Measurements from ENCODE around the gene LAMP2. TPM values are rescaled to one million over a fixed set of nuclear protein-coding genes. Genes with fewer than 3 reads are reported as not detected.

Gene LAMP2
- total RNA-seq, 1 donor from 2014 or later = 59.6 TPM

- no peak for DNase-seq (ENCODE audit: low read depth)
- H3K4me3 ChIP-seq (ENCODE audit: low read depth, low read length) = no peak overlapping the region
- TF ChIP-seq CTCF (conservative IDR thresholded peaks at IDR 0.05; ENCODE audit: low read depth, low read length) = no peak
Measured at GRCh38 chrX:120439921-120440320, 29.2 kb downstream of the LAMP2 start.

GRCh38 chrX:120429776-120430540, 39.1 kb downstream of the LAMP2 start:
- H3K4me3 ChIP-seq (ENCODE audit: low read depth, low read length) = no peak overlapping the region
- no peak for DNase-seq (ENCODE audit: low read depth)
- TF ChIP-seq CTCF (conservative IDR thresholded peaks at IDR 0.05; ENCODE audit: low read depth, low read length) = no peak

GRCh38 chrX:120428309-120428708, 40.8 kb downstream of the LAMP2 start:
- H3K4me3 ChIP-seq (ENCODE audit: low read depth, low read length) = no peak overlapping the region
- no peak for DNase-seq (ENCODE audit: low read depth)
- no peak for TF ChIP-seq CTCF (conservative IDR thresholded peaks at IDR 0.05; ENCODE audit: low read depth, low read length)

GRCh38 chrX:120426599-120426998, 42.5 kb downstream of the LAMP2 start:
- DNase-seq (ENCODE audit: low read depth) = no peak
- no peak for TF ChIP-seq CTCF (conservative IDR thresholded peaks at IDR 0.05; ENCODE audit: low read depth, low read length)
- H3K4me3 ChIP-seq (ENCODE audit: low read depth, low read length) = no peak overlapping the region

- DNase-seq (ENCODE audit: low read depth) = no peak
Measured at GRCh38 chrX:120419463-120419862, 49.6 kb downstream of the LAMP2 start.

GRCh38 chrX:120408168-120408567, 60.9 kb downstream of the LAMP2 start:
- TF ChIP-seq CTCF (conservative IDR thresholded peaks at IDR 0.05; ENCODE audit: low read depth, low read length) = no peak
- no peak for DNase-seq (ENCODE audit: low read depth)
- H3K4me3 ChIP-seq (ENCODE audit: low read depth, low read length) = no peak overlapping the region

More at GRCh38 chrX:120419463-120419862, 49.6 kb downstream of the LAMP2 start:
- no peak for TF ChIP-seq CTCF (conservative IDR thresholded peaks at IDR 0.05; ENCODE audit: low read depth, low read length)
- H3K4me3 ChIP-seq (ENCODE audit: low read depth, low read length) = no peak overlapping the region

GRCh38 chrX:120406638-120407037, 62.5 kb downstream of the LAMP2 start:
- no peak for TF ChIP-seq CTCF (conservative IDR thresholded peaks at IDR 0.05; ENCODE audit: low read depth, low read length)
- no peak overlapping the region for H3K4me3 ChIP-seq (ENCODE audit: low read depth, low read length)
- no peak for DNase-seq (ENCODE audit: low read depth)
